PC-9 (cell line): Measurements from ENCODE around the gene TRIM42.

Experiments used
- EZH2 ChIP-seq: fragments of 200-600 bp; sonication (generic); IDR thresholded peaks from 2 replicates; pipeline ENCODE4 v1.8.0; 2017; ENCODE audit warnings: antibody characterized with exemption, low read depth
- TF ChIP-seq, protein P1 (sequence below): fragments of 200-600 bp; sonication (generic); conservative IDR thresholded peaks from 2 replicates; pipeline ENCODE4 v1.6.1; 2017; ENCODE audit warnings: mixed run types, antibody characterized with exemption, mild to moderate bottlenecking, moderate library complexity

DNA sequence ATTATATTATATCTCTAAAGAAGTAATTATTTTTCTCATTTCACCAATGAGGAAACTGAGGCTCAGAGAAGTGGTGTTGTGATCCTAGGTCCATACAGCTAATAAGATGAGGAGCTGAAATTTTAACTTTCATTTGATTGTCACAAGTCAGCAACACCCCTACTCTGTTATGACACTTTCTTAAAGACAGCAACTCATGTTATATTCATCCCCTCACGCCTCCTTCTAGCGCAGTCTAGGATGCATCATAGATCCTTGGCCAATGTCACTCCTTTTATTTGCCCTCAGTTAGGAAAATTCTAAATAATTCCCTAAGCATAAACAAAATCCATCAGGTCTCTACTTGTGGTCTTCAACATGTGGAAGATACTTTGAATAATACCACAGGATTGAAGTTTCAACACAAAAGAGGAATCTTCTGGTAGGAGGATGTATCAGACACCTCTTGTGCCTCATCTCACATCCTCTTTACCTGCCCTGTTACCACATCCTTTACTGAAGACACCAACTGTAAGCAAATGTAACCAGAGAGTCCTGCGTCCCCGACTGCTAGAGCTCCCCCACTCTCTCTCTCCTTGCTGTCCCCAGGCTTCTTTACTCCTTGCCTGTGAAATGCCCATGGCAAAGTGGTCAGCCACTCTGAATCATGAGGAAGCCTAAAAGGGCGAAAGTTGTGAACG is 53.7 kb downstream of the TRIM42 start:
- TF ChIP-seq, protein P1, sequence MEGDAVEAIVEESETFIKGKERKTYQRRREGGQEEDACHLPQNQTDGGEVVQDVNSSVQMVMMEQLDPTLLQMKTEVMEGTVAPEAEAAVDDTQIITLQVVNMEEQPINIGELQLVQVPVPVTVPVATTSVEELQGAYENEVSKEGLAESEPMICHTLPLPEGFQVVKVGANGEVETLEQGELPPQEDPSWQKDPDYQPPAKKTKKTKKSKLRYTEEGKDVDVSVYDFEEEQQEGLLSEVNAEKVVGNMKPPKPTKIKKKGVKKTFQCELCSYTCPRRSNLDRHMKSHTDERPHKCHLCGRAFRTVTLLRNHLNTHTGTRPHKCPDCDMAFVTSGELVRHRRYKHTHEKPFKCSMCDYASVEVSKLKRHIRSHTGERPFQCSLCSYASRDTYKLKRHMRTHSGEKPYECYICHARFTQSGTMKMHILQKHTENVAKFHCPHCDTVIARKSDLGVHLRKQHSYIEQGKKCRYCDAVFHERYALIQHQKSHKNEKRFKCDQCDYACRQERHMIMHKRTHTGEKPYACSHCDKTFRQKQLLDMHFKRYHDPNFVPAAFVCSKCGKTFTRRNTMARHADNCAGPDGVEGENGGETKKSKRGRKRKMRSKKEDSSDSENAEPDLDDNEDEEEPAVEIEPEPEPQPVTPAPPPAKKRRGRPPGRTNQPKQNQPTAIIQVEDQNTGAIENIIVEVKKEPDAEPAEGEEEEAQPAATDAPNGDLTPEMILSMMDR: no peak
- no peak for TF ChIP-seq EZH2
